ENCODE data around the gene UQCRFS1. TPM values are rescaled to one million over a fixed set of nuclear protein-coding genes. Genes with fewer than 3 reads are reported as not detected.

Gene UQCRFS1
- total RNA-seq, 4 donors from 2014 or later: 24.9 to 45.8 (median 40.1) TPM

DNA sequence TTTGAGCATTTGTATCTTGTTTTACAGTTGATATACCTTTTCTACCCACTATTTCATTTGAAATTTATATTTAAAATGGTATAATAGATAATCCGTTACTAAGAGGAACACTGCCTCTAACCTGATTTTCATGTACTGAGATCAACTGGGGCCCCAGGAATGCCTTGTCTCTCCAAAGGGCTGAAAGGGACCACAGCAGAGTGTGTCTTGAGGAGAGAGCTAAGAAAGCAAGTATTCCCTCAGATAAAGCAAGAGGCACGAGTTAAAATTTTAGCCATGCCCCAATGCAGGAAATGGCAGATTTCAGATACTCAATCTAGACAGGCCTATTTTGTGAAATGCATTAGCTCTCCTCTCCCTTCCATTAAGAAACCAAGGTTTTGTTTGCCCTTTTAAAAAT lies 10.7 kb downstream of the UQCRFS1 start:
- no peak for DNase-seq (ENCODE audit: low spot score in 2 of 2)
- TF ChIP-seq EP300 (IDR thresholded peaks at IDR 0.05): no peak
- TF ChIP-seq POLR2A (IDR thresholded peaks at IDR 0.05): no peak
- TF ChIP-seq POLR2AphosphoS5 (IDR thresholded peaks at IDR 0.05): no peak
- TF ChIP-seq, protein P1, sequence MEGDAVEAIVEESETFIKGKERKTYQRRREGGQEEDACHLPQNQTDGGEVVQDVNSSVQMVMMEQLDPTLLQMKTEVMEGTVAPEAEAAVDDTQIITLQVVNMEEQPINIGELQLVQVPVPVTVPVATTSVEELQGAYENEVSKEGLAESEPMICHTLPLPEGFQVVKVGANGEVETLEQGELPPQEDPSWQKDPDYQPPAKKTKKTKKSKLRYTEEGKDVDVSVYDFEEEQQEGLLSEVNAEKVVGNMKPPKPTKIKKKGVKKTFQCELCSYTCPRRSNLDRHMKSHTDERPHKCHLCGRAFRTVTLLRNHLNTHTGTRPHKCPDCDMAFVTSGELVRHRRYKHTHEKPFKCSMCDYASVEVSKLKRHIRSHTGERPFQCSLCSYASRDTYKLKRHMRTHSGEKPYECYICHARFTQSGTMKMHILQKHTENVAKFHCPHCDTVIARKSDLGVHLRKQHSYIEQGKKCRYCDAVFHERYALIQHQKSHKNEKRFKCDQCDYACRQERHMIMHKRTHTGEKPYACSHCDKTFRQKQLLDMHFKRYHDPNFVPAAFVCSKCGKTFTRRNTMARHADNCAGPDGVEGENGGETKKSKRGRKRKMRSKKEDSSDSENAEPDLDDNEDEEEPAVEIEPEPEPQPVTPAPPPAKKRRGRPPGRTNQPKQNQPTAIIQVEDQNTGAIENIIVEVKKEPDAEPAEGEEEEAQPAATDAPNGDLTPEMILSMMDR (IDR thresholded peaks at IDR 0.05): no peak
- Histone ChIP-seq H3K27ac (no peak overlapping the region), H3K27me3 (no peaks in the 10 kb centered on the region), H3K36me3 (peaks cover 16% of the 10 kb centered on the region), H3K9me3 (no peaks in the 10 kb centered on the region), H3K4me3 (no peak overlapping the region), H3K4me1 (no peaks in the 10 kb centered on the region)
- 92% methylated on average over 2 of the region's 2 CpGs for WGBS

DNA sequence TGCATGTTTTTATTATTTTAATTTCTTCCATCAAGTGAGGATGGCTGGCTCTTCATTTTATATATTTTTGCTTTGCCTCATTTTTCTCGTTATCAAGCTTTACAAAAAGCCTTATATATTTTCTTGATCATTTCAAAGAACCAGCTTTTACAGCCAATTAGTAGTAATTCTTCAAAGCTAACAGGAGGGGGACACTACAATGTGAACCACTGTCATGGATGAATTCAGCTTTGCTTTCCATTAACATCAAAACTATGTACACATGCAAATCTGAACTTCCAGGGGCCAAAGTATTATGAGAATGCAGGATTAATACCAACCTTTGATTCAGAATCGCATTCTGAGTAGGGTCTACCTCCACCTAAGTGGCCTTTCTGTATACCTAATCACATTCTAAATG lies 11.1 kb downstream of the UQCRFS1 start:
- 86% methylated on average over 2 of the region's 2 CpGs for WGBS
- H3K9me3 ChIP-seq: no peaks in the 10 kb centered on the region
- no peaks in the 10 kb centered on the region for H3K27me3 ChIP-seq
- TF ChIP-seq POLR2A (IDR thresholded peaks at IDR 0.05): no peak
- TF ChIP-seq POLR2AphosphoS5 (IDR thresholded peaks at IDR 0.05): no peak
- no peak for TF ChIP-seq EP300 (IDR thresholded peaks at IDR 0.05)
- TF ChIP-seq, protein P1 (IDR thresholded peaks at IDR 0.05): no peak
- no peak for DNase-seq (ENCODE audit: low spot score in 2 of 2)
- no peaks in the 10 kb centered on the region for H3K4me1 ChIP-seq
- H3K36me3 ChIP-seq: peaks cover 14% of the 10 kb centered on the region
- H3K27ac ChIP-seq: no peak overlapping the region
- H3K4me3 ChIP-seq: no peak overlapping the region

GRCh38 chr19:29194658-29195057 lies 18.3 kb downstream of the UQCRFS1 start:
- Histone ChIP-seq H3K27ac (no peak overlapping the region), H3K36me3 (no peaks in the 10 kb centered on the region), H3K27me3 (no peaks in the 10 kb centered on the region), H3K4me1 (peaks cover 11% of the 10 kb centered on the region), H3K9me3 (no peaks in the 10 kb centered on the region), H3K4me3 (no peak overlapping the region)
- 42% methylated on average over 2 of the region's 2 CpGs for WGBS
- TF ChIP-seq POLR2A (IDR thresholded peaks at IDR 0.05) (no peak), EP300 (IDR thresholded peaks at IDR 0.05) (no peak), POLR2AphosphoS5 (IDR thresholded peaks at IDR 0.05) (no peak)
- TF ChIP-seq, protein P1 (IDR thresholded peaks at IDR 0.05): no peak
- DNase-seq (ENCODE audit: low spot score in 2 of 2): no peak

- TF ChIP-seq EP300 (IDR thresholded peaks at IDR 0.05): no peak
- no peak for TF ChIP-seq POLR2A (IDR thresholded peaks at IDR 0.05)
- Histone ChIP-seq H3K4me3 (no peak overlapping the region), H3K9me3 (no peaks in the 10 kb centered on the region), H3K36me3 (no peaks in the 10 kb centered on the region), H3K27me3 (no peaks in the 10 kb centered on the region), H3K27ac (no peak overlapping the region), H3K4me1 (peaks cover 15% of the 10 kb centered on the region)
- no peak for DNase-seq (ENCODE audit: low spot score in 2 of 2)
- WGBS: 77% methylated on average over 5 of the region's 5 CpGs
Observed at GRCh38 chr19:29193155-29193554, 19.8 kb downstream of the UQCRFS1 start.

GRCh38 chr19:29191005-29191404 lies 21.9 kb downstream of the UQCRFS1 start:
- TF ChIP-seq POLR2AphosphoS5 (IDR thresholded peaks at IDR 0.05) (no peak), POLR2A (IDR thresholded peaks at IDR 0.05) (no peak), EP300 (IDR thresholded peaks at IDR 0.05) (no peak)
- TF ChIP-seq, protein P1 (IDR thresholded peaks at IDR 0.05): no peak
- peaks cover 17% of the 10 kb centered on the region for H3K4me1 ChIP-seq
- H3K27ac ChIP-seq: no peak overlapping the region
- H3K4me3 ChIP-seq: no peak overlapping the region
- WGBS: 70% methylated on average over 8 of the region's 8 CpGs
- DNase-seq (ENCODE audit: low spot score in 2 of 2): no peak
- H3K9me3 ChIP-seq: no peaks in the 10 kb centered on the region
- H3K27me3 ChIP-seq: no peaks in the 10 kb centered on the region
- no peaks in the 10 kb centered on the region for H3K36me3 ChIP-seq

DNA sequence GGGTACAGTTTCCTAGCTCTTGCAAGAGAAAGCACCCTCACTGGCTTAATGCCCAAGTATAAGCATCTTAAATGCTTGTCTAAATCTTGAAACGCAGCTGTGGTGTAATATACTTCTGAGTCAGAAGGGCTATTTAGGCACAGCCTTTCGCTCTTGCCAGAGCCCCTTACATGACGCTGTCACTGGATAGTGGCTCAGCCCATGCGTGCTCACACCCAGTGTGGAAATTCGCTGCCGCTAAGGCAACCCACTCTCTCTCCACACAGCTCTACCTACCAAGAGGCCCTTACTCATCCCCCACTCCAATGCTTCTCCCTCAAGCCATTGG lies 24.0 kb downstream of the UQCRFS1 start:
- Histone ChIP-seq H3K4me3 (no peak overlapping the region), H3K9me3 (no peaks in the 10 kb centered on the region), H3K27ac (no peak overlapping the region), H3K4me1 (peaks cover 17% of the 10 kb centered on the region), H3K36me3 (no peaks in the 10 kb centered on the region), H3K27me3 (no peaks in the 10 kb centered on the region)
- WGBS: 55% methylated on average over 6 of the region's 6 CpGs
- TF ChIP-seq POLR2A (IDR thresholded peaks at IDR 0.05) (no peak), POLR2AphosphoS5 (IDR thresholded peaks at IDR 0.05) (no peak), EP300 (IDR thresholded peaks at IDR 0.05) (no peak)
- TF ChIP-seq, protein P1 (IDR thresholded peaks at IDR 0.05): no peak
- DNase-seq (ENCODE audit: low spot score in 2 of 2): no peak
